ENCODE measurements around the gene FMO1.

DNA sequence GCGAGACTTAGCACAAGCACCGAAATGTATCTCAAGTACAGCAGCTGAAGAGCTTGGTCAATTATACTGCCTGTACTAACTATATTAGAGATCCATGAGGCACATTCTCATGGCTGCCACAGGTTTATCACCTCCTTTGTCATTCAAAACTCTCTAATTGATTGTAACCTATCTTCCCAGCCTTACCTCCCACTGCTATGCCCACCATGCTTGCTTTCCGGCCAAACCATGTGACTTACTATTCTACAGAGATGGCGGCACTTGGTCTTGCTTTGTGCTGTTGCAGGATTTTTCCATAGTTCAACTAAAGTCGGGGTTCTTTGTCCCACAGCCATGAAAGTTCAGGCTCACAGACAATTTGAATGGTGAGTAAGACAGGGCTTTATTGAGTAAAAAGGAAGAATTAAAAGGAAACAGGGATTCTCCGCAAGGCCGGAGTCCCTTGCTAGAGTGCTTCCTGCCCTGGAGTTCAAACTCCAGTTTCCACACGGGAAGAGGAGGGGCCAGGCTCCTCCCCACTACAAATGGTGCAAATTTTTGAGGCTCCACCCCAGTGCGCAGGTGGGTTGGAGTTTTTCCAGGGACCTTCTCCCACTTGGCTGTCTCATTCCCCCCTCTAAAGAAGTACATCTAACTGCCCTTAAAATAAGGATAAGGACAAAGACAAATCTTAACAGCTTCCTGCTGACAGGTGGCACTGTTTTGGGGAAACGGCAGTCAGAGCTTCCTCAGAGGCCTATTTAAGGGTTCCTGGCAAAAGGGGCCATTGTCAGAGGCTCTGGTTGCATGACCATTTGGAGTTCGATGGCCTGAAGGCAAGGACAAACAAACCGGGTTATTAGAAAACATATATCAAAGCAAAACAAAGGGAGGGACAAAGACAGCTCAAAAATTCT is 34.5 kb upstream of the FMO1 start:
- TF ChIP-seq, protein P1, sequence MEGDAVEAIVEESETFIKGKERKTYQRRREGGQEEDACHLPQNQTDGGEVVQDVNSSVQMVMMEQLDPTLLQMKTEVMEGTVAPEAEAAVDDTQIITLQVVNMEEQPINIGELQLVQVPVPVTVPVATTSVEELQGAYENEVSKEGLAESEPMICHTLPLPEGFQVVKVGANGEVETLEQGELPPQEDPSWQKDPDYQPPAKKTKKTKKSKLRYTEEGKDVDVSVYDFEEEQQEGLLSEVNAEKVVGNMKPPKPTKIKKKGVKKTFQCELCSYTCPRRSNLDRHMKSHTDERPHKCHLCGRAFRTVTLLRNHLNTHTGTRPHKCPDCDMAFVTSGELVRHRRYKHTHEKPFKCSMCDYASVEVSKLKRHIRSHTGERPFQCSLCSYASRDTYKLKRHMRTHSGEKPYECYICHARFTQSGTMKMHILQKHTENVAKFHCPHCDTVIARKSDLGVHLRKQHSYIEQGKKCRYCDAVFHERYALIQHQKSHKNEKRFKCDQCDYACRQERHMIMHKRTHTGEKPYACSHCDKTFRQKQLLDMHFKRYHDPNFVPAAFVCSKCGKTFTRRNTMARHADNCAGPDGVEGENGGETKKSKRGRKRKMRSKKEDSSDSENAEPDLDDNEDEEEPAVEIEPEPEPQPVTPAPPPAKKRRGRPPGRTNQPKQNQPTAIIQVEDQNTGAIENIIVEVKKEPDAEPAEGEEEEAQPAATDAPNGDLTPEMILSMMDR (conservative IDR thresholded peaks at IDR 0.05 in 1 of 2, IDR thresholded peaks at IDR 0.05 in 1 of 2; ENCODE audit: extremely low read depth in 1 of 2, insufficient read depth in 1 of 2, low read depth in 1 of 2, low read length in 2 of 2): no peak
- TF ChIP-seq EZH2 (IDR thresholded peaks at IDR 0.05; ENCODE audit: borderline replicate concordance, low read length): no peak

Data from mammary epithelial cell (primary cell).